Endometrial microvascular endothelial cells (primary cell): ENCODE measurements around the gene AQP12A. TPM values are rescaled to one million over a fixed set of nuclear protein-coding genes. Genes with fewer than 3 reads are reported as not detected.

Experiments used
- total RNA-seq: library from RNA; depleted of rRNA; stranded (reverse); fragments of >200 nt; gene quantifications from one replicate; pipeline ENCODE4 v1.2.3, GENCODE V29; 2015; ENCODE audit errors: inconsistent ontology term

The AQP12A gene
- total RNA-seq, 1 donor from 2014 or later = not detected

Other genes with a start within 250 kb of the AQP12A start
- gene ANKMY1, start 133.9 kb upstream of the AQP12A start, total RNA-seq = 3.0 TPM
- gene DUSP28, start 131.5 kb upstream of the AQP12A start, total RNA-seq = 2.8 TPM
- 23.2 TPM for gene RNPEPL1, start 123.4 kb upstream of the AQP12A start, total RNA-seq
- gene CAPN10, start 105.1 kb upstream of the AQP12A start, total RNA-seq = 19.8 TPM
- 0.46 TPM for gene GPR35, start 66.4 kb upstream of the AQP12A start, total RNA-seq
- gene AQP12B, start 9.0 kb upstream of the AQP12A start, total RNA-seq = not detected
- not detected for gene KIF1A, start 128.4 kb downstream of the AQP12A start, total RNA-seq
- not detected for gene AGXT, start 177.0 kb downstream of the AQP12A start, total RNA-seq
- not detected for gene MAB21L4, start 204.3 kb downstream of the AQP12A start, total RNA-seq
- gene CROCC2, start 214.5 kb downstream of the AQP12A start, total RNA-seq = not detected